IMR-90 (cell line): ENCODE data around the gene CASP9. TPM values are rescaled to one million over a fixed set of nuclear protein-coding genes. Genes with fewer than 3 reads are reported as not detected.

Source experiments
- ATAC-seq: fragments of 200-7000 bp; cut with Tn5 transposase; 2 replicates; pipeline ENCODE4 v1.9.1; 2020; ENCODE audit warnings: low read depth, mild to moderate bottlenecking, moderate library complexity
- BruUV-seq: library from RNA; stranded (reverse); fragments of 400-500 nt; replicated peaks from 2 replicates; lab custom pipeline; 2021; lab: Mats Ljungman, UMichigan
- CTCF ChIA-PET: fragments of 300-600 bp; formaldehyde crosslinking; extraction: SDS; loops from one replicate; lab custom pipeline; 2021; ENCODE audit warnings: antibody characterized with exemption; lab: Yijun Ruan, JAX
- POLR2A ChIA-PET: fragments of 300-600 bp; sonication (Branson Sonifier 250); formaldehyde crosslinking; loops from one replicate; lab custom pipeline; 2022; ENCODE audit warnings: antibody characterized with exemption; ENCODE audit not compliant: unreplicated experiment; lab: Charles Lee
- DNase-seq: peaks from one replicate; pipeline ENCODE4 v3.0.0; 2013
- H2AFZ ChIP-seq: replicated peaks from 2 replicates; pipeline ENCODE3; 2013; ENCODE audit warnings: low read length, mild to moderate bottlenecking; ENCODE audit not compliant: poor library complexity
- H2AK5ac ChIP-seq: 2 replicates; pipeline ENCODE4 v1.6.1; 2013; ENCODE audit warnings: low read depth, low read length, inconsistent platforms
- H2AK9ac ChIP-seq: replicated peaks from 2 replicates; pipeline ENCODE3; 2013; ENCODE audit warnings: mild to moderate bottlenecking, low read depth, low read length, moderate library complexity; ENCODE audit not compliant: poor library complexity
- H2BK120ac ChIP-seq: 2 replicates; pipeline ENCODE4 v1.6.1; 2013; ENCODE audit warnings: low read depth, low read length, inconsistent platforms
- H2BK15ac ChIP-seq: 3 replicates; pipeline ENCODE4 v1.6.1; 2013; ENCODE audit warnings: low read depth, low read length, inconsistent platforms
- H2BK20ac ChIP-seq: 2 replicates; pipeline ENCODE4 v1.6.1; 2013; ENCODE audit warnings: low read depth, mild to moderate bottlenecking, inconsistent platforms, low read length, moderate library complexity
- H2BK5ac ChIP-seq: 2 replicates; pipeline ENCODE4 v1.6.1; 2013; ENCODE audit warnings: mild to moderate bottlenecking, low read depth, low read length, inconsistent platforms; ENCODE audit not compliant: poor library complexity, severe bottlenecking
- H3K14ac ChIP-seq: replicated peaks from 2 replicates; pipeline ENCODE4 v1.6.1; 2013; ENCODE audit warnings: low read depth, low read length, inconsistent platforms
- H3K18ac ChIP-seq: 2 replicates; pipeline ENCODE4 v1.6.1; 2013; ENCODE audit warnings: low read depth, low read length, control low read depth
- H3K23ac ChIP-seq: 2 replicates; pipeline ENCODE4 v1.6.1; 2013; ENCODE audit warnings: low read depth, low read length, inconsistent platforms
- H3K27ac ChIP-seq: 2 replicates; pipeline ENCODE4 v1.5.1; 2013; ENCODE audit warnings: mild to moderate bottlenecking, control low read depth, low read length; ENCODE audit not compliant: insufficient read depth
- H3K27me3 ChIP-seq: 2 replicates; pipeline ENCODE4 v1.6.1; 2013; ENCODE audit warnings: low read length; ENCODE audit not compliant: control insufficient read depth, insufficient read depth
- H3K36me3 ChIP-seq: 2 replicates; pipeline ENCODE4 v1.6.1; 2013; ENCODE audit warnings: low read length, mixed read lengths; ENCODE audit not compliant: control insufficient read depth, insufficient read depth
- H3K4ac ChIP-seq: 2 replicates; pipeline ENCODE4 v1.6.1; 2013; ENCODE audit warnings: low read depth, low read length, inconsistent platforms
- H3K4me1 ChIP-seq: 2 replicates; pipeline ENCODE4 v1.6.1; 2013; ENCODE audit warnings: low read length, mixed read lengths; ENCODE audit not compliant: control insufficient read depth, insufficient read depth
- H3K4me2 ChIP-seq: 2 replicates; pipeline ENCODE4 v1.6.1; 2013; ENCODE audit warnings: low read depth, mild to moderate bottlenecking, control low read depth, low read length, moderate library complexity
- H3K4me3 ChIP-seq: 2 replicates; pipeline ENCODE4 v1.5.1; 2013; ENCODE audit warnings: low read depth, mild to moderate bottlenecking, control low read depth, low read length, moderate library complexity; ENCODE audit not compliant: insufficient read depth
- H3K56ac ChIP-seq: 2 replicates; pipeline ENCODE4 v1.6.1; 2013; ENCODE audit warnings: low read length, inconsistent platforms; ENCODE audit not compliant: insufficient read depth; ENCODE audit errors: extremely low read depth
- H3K79me1 ChIP-seq, 2 experiments: 2 replicates each; pipeline ENCODE4 v1.6.1; 2013; ENCODE audit warnings: low read length in 2 of 2, inconsistent platforms in 1 of 2, low read depth in 1 of 2
- H3K9ac ChIP-seq: 2 replicates; pipeline ENCODE4 v1.6.1; 2013; ENCODE audit warnings: low read depth, low read length, control low read depth
- H3K9me1 ChIP-seq: 2 replicates; pipeline ENCODE4 v1.6.1; 2013; ENCODE audit warnings: low read length, inconsistent platforms; ENCODE audit not compliant: insufficient read depth
- H3K9me3 ChIP-seq: 2 replicates; pipeline ENCODE4 v1.6.1; 2013; ENCODE audit warnings: low read length; ENCODE audit not compliant: control insufficient read depth, insufficient read depth
- H4K20me1 ChIP-seq: 2 replicates; pipeline ENCODE4 v1.6.1; 2013; ENCODE audit warnings: low read length, inconsistent platforms; ENCODE audit not compliant: insufficient read depth
- H4K5ac ChIP-seq: 2 replicates; pipeline ENCODE4 v1.6.1; 2013; ENCODE audit warnings: mild to moderate bottlenecking, low read depth, low read length, control low read depth
- H4K8ac ChIP-seq, 2 experiments: 2 replicates each; pipeline ENCODE4 v1.6.1; 2013; ENCODE audit warnings: low read depth in 2 of 2, low read length in 2 of 2, control low read depth in 1 of 2, inconsistent platforms in 1 of 2
- H4K91ac ChIP-seq: 2 replicates; pipeline ENCODE4 v1.6.1; 2013; ENCODE audit warnings: low read depth, low read length, inconsistent platforms; ENCODE audit not compliant: insufficient read depth
- BHLHE40 ChIP-seq: fragments of 150-350 bp; IDR thresholded peaks from 2 replicates; pipeline ENCODE4 v1.6.1; 2016; ENCODE audit warnings: mild to moderate bottlenecking, low read depth, low read length
- CEBPB ChIP-seq: IDR thresholded peaks from 2 replicates; pipeline ENCODE4 v1.6.1; 2012; ENCODE audit warnings: low read depth, low read length, improper control_type of control experiment
- CHD1 ChIP-seq: IDR thresholded peaks from 2 replicates; pipeline ENCODE4 v1.6.1; 2012; ENCODE audit warnings: low read depth, low read length, improper control_type of control experiment
- FOS ChIP-seq: fragments of 150-350 bp; IDR thresholded peaks from 2 replicates; pipeline ENCODE4 v1.6.1; 2016; ENCODE audit warnings: low read depth, low read length
- MAFK ChIP-seq: IDR thresholded peaks from 2 replicates; pipeline ENCODE4 v1.6.1; 2012; ENCODE audit warnings: low read depth, low read length, improper control_type of control experiment
- MAZ ChIP-seq: IDR thresholded peaks from 2 replicates; pipeline ENCODE4 v1.6.1; 2012; ENCODE audit warnings: low read depth, mild to moderate bottlenecking, low read length, improper control_type of control experiment, moderate library complexity, borderline replicate concordance
- MXI1 ChIP-seq: IDR thresholded peaks from 2 replicates; pipeline ENCODE4 v1.6.1; 2012; ENCODE audit warnings: low read depth, mild to moderate bottlenecking, low read length, moderate library complexity, borderline replicate concordance
- NFE2L2 ChIP-seq: fragments of 150-350 bp; IDR thresholded peaks from 2 replicates; pipeline ENCODE4 v1.6.1; 2016; ENCODE audit warnings: low read depth, mild to moderate bottlenecking, low read length
- POLR2A ChIP-seq: IDR thresholded peaks from 2 replicates; pipeline ENCODE4 v1.6.1; 2012; ENCODE audit warnings: mild to moderate bottlenecking, low read depth, low read length
- RAD21 ChIP-seq: IDR thresholded peaks from 2 replicates; pipeline ENCODE4 v1.6.1; 2012; ENCODE audit warnings: low read length, improper control_type of control experiment
- RCOR1 ChIP-seq: IDR thresholded peaks from 2 replicates; pipeline ENCODE4 v1.6.1; 2012; ENCODE audit warnings: mild to moderate bottlenecking, low read length, improper control_type of control experiment; ENCODE audit not compliant: insufficient replicate concordance
- RFX5 ChIP-seq: IDR thresholded peaks from 2 replicates; pipeline ENCODE4 v1.8.0; 2012; ENCODE audit warnings: low read depth, mild to moderate bottlenecking, low read length, moderate library complexity
- SMC3 ChIP-seq: fragments of 150-350 bp; IDR thresholded peaks from 2 replicates; pipeline ENCODE4 v1.6.1; 2016; ENCODE audit warnings: low read depth, mild to moderate bottlenecking, antibody characterized with exemption, low read length, moderate library complexity
- USF2 ChIP-seq: fragments of 150-350 bp; IDR thresholded peaks from 2 replicates; pipeline ENCODE4 v1.6.1; 2017; ENCODE audit warnings: mild to moderate bottlenecking, antibody characterized with exemption, low read length, low read depth
- WGBS, 2 experiments: methylation state at CpG; one replicate each; pipeline versions ENCODE4 v1.1.5 to v1.1.7; 2013; ENCODE audit warnings: missing lambda C conversion rate in 2 of 2; ENCODE audit not compliant: insufficient read length in 1 of 2; ENCODE audit errors: extremely low coverage in 2 of 2; 5-methylcytosine and 5-hydroxymethylcytosine counted together
- dilution Hi-C: fragments of 300-500 bp; cut with HindIII; formaldehyde crosslinking; loops from one replicate; pipeline ENCODE4 v1.14.3; 2018; ENCODE audit warnings: low sequenced_read_pairs; ENCODE audit not compliant: unreplicated experiment
- in situ Hi-C: fragments of 300-500 bp; cut with MboI; formaldehyde crosslinking; loops from 3 replicates; pipeline ENCODE4 v1.14.3; 2019; ENCODE audit warnings: low sequenced_read_pairs, inconsistent platforms, mixed read lengths
- intact Hi-C: fragments of 100-400 bp; cut with micrococcal nuclease; formaldehyde crosslinking; loops from 2 replicates; pipeline ENCODE4 v1.10.0; 2022
- polyA plus RNA-seq, 3 experiments: library from polyadenylated mRNA; depleted of rRNA; stranded (reverse); fragments of >200 nt; gene quantifications; 2 replicates each; pipeline ENCODE4 v1.2.3, GENCODE V29; 2012; ENCODE audit warnings: low replicate concordance in 1 of 3
- total RNA-seq: library from RNA; depleted of rRNA; stranded (reverse); fragments of >200 nt; gene quantifications from 2 replicates; pipeline ENCODE4 v1.2.3, GENCODE V29; 2012
- TF ChIP-seq, protein P1 (sequence below): conservative IDR thresholded peaks from 2 replicates; pipeline ENCODE4 v1.5.1; 2012; ENCODE audit warnings: mild to moderate bottlenecking, low read depth, low read length, improper control_type of control experiment
- TF ChIP-seq, protein P2 (sequence below): fragments of 150-350 bp; IDR thresholded peaks from 2 replicates; pipeline ENCODE4 v1.6.1; 2016; ENCODE audit warnings: low read depth, mild to moderate bottlenecking, low read length, moderate library complexity, borderline replicate concordance

CASP9 gene
- total and polyA plus RNA-seq, 2 of the 4 experiments (the other 2 are of a cell fraction) = 7.0 to 8.3 TPM

GRCh38 chr1:15531003-15531402 is 7.0 kb upstream of the CASP9 start:
- H2BK120ac ChIP-seq = no peak overlapping the region
- H2BK5ac ChIP-seq = no peak overlapping the region
- H3K9ac ChIP-seq = no peak overlapping the region
- no peak for ATAC-seq
- H3K4me3 ChIP-seq = no peak overlapping the region
- intact Hi-C loops = no loop called here
- BruUV-seq = no TSS peak
- H3K18ac ChIP-seq = no peak overlapping the region
- H2AK5ac ChIP-seq = no peak overlapping the region
- H3K14ac ChIP-seq = no peak overlapping the region
- ChIA-PET POLR2A (no interaction called here), CTCF (no interaction called here)
- no peaks in the 10 kb centered on the region for H3K4me1 ChIP-seq
- TF ChIP-seq RFX5 (no peak), RAD21 (no peak), USF2 (no peak), MAFK (no peak), NFE2L2 (no peak), CHD1 (no peak), CEBPB (no peak), MAZ (no peak), BHLHE40 (no peak), SMC3 (no peak), MXI1 (no peak), FOS (no peak), RCOR1 (no peak), POLR2A (no peak)
- TF ChIP-seq, protein P1, sequence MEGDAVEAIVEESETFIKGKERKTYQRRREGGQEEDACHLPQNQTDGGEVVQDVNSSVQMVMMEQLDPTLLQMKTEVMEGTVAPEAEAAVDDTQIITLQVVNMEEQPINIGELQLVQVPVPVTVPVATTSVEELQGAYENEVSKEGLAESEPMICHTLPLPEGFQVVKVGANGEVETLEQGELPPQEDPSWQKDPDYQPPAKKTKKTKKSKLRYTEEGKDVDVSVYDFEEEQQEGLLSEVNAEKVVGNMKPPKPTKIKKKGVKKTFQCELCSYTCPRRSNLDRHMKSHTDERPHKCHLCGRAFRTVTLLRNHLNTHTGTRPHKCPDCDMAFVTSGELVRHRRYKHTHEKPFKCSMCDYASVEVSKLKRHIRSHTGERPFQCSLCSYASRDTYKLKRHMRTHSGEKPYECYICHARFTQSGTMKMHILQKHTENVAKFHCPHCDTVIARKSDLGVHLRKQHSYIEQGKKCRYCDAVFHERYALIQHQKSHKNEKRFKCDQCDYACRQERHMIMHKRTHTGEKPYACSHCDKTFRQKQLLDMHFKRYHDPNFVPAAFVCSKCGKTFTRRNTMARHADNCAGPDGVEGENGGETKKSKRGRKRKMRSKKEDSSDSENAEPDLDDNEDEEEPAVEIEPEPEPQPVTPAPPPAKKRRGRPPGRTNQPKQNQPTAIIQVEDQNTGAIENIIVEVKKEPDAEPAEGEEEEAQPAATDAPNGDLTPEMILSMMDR = no peak
- TF ChIP-seq, protein P2, sequence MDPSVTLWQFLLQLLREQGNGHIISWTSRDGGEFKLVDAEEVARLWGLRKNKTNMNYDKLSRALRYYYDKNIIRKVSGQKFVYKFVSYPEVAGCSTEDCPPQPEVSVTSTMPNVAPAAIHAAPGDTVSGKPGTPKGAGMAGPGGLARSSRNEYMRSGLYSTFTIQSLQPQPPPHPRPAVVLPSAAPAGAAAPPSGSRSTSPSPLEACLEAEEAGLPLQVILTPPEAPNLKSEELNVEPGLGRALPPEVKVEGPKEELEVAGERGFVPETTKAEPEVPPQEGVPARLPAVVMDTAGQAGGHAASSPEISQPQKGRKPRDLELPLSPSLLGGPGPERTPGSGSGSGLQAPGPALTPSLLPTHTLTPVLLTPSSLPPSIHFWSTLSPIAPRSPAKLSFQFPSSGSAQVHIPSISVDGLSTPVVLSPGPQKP = no peak
- dilution Hi-C loops = no loop called here
- WGBS, 2 experiments = 67% methylated on average over 1 of the region's 4 CpGs; no CpG with 5 or more reads in 1 of the 2 experiments
- no peak overlapping the region for H3K27ac ChIP-seq
- no peak overlapping the region for H4K91ac ChIP-seq
- H2AFZ ChIP-seq = no peak overlapping the region
- H4K5ac ChIP-seq = no peak overlapping the region
- no peak overlapping the region for H3K23ac ChIP-seq
- peaks cover 24% of the 10 kb centered on the region in 2 experiments for H3K79me1 ChIP-seq
- H3K9me1 ChIP-seq = no peaks in the 10 kb centered on the region
- no peak overlapping the region for H3K56ac ChIP-seq
- H3K36me3 ChIP-seq = peaks cover 14% of the 10 kb centered on the region
- in situ Hi-C loops = no loop called here
- no peak overlapping the region for H2AK9ac ChIP-seq
- H3K27me3 ChIP-seq = no peaks in the 10 kb centered on the region
- no peaks in the 10 kb centered on the region for H3K9me3 ChIP-seq
- H4K20me1 ChIP-seq = no peaks in the 10 kb centered on the region
- no peak overlapping the region for H3K4ac ChIP-seq
- H4K8ac ChIP-seq = no peak overlapping the region
- no peak overlapping the region for H2BK15ac ChIP-seq
- no peak for DNase-seq
- no peak overlapping the region for H2BK20ac ChIP-seq
- no peak overlapping the region for H3K4me2 ChIP-seq
